Endodermal cell (in vitro differentiated cells): ENCODE results near the gene SLC24A4. TPM values are rescaled to one million over a fixed set of nuclear protein-coding genes. Genes with fewer than 3 reads are reported as not detected.

ENCODE experiments used
- DNase-seq: peaks from one replicate; pipeline ENCODE4 v3.0.0-alpha.2; 2017
- H3K27ac ChIP-seq: 2 replicates; pipeline ENCODE4 v1.5.1; 2013; ENCODE audit warnings: mild to moderate bottlenecking, low read depth, low read length, moderate library complexity
- H3K27me3 ChIP-seq: 2 replicates; pipeline ENCODE4 v1.6.1; 2013; ENCODE audit warnings: mild to moderate bottlenecking, low read length, moderate library complexity; ENCODE audit not compliant: insufficient read depth, control insufficient read depth, poor library complexity, severe bottlenecking
- H3K36me3 ChIP-seq: 2 replicates; pipeline ENCODE4 v1.7.0; 2013; ENCODE audit warnings: mild to moderate bottlenecking, low read length, moderate library complexity; ENCODE audit not compliant: control insufficient read depth, insufficient read depth
- H3K4me1 ChIP-seq: one replicate; pipeline ENCODE4 v1.7.0; 2013; ENCODE audit warnings: low read length; ENCODE audit not compliant: control insufficient read depth, insufficient read depth
- H3K4me3 ChIP-seq: 2 replicates; pipeline ENCODE4 v1.5.1; 2013; ENCODE audit warnings: mild to moderate bottlenecking, low read length, moderate library complexity
- H3K9ac ChIP-seq: 2 replicates; pipeline ENCODE4 v1.6.1; 2013; ENCODE audit warnings: mild to moderate bottlenecking, low read length, moderate library complexity; ENCODE audit not compliant: poor library complexity, severe bottlenecking; ENCODE audit errors: extremely low read depth
- H3K9me3 ChIP-seq: 2 replicates; pipeline ENCODE4 v1.6.1; 2013; ENCODE audit warnings: mild to moderate bottlenecking, low read length, moderate library complexity; ENCODE audit not compliant: control insufficient read depth
- H3K27ac Mint-ChIP-seq: 2 replicates; pipeline ENCODE4 v1.8.0; 2020; ENCODE audit warnings: mixed read lengths
- H3K27me3 Mint-ChIP-seq: 2 replicates; pipeline ENCODE4 v1.8.0; 2021; ENCODE audit warnings: mild to moderate bottlenecking, mixed read lengths; ENCODE audit not compliant: insufficient read depth
- H3K36me3 Mint-ChIP-seq: 2 replicates; pipeline ENCODE4 v1.8.0; 2020; ENCODE audit warnings: low read depth, mixed read lengths
- H3K4me1 Mint-ChIP-seq: 2 replicates; pipeline ENCODE4 v1.8.0; 2020; ENCODE audit warnings: mixed read lengths
- H3K4me3 Mint-ChIP-seq: 2 replicates; pipeline ENCODE4 v1.8.0; 2020; ENCODE audit warnings: mild to moderate bottlenecking, moderate library complexity, mixed read lengths
- H3K9me3 Mint-ChIP-seq: 2 replicates; pipeline ENCODE4 v1.8.0; 2020; ENCODE audit warnings: mild to moderate bottlenecking, mixed read lengths
- WGBS, 2 experiments: methylation state at CpG; one replicate each; pipeline versions ENCODE4 v1.1.5 to v1.1.7; 2013; ENCODE audit warnings: missing lambda C conversion rate in 2 of 2, mixed read lengths in 1 of 2; ENCODE audit not compliant: insufficient coverage in 1 of 2, insufficient read length in 1 of 2; 5-methylcytosine and 5-hydroxymethylcytosine counted together
- total RNA-seq, 2 donors: library from RNA; stranded (reverse); fragmentation: NEBNext Ultra II Directional in 1 of 2; extraction: Animal tissue kit (Norgen Biotek cat#: 25700) in 1 of 2; gene quantifications; 2 replicates in 1 of 2; 3 replicates in 1 of 2; pipeline ENCODE4 v1.2.1, GENCODE V29; 2021
- TF ChIP-seq, protein P1 (sequence below): fragments of 200-600 bp; sonication (generic); conservative IDR thresholded peaks from 2 replicates; pipeline ENCODE4 v1.5.0; 2021; ENCODE audit warnings: antibody characterized with exemption, mild to moderate bottlenecking

SLC24A4 gene
- total RNA-seq, 2 donors from 2014 or later: 0.09 to 0.29 TPM

- H3K4me3 ChIP-seq: no peak overlapping the region
- TF ChIP-seq, protein P1, sequence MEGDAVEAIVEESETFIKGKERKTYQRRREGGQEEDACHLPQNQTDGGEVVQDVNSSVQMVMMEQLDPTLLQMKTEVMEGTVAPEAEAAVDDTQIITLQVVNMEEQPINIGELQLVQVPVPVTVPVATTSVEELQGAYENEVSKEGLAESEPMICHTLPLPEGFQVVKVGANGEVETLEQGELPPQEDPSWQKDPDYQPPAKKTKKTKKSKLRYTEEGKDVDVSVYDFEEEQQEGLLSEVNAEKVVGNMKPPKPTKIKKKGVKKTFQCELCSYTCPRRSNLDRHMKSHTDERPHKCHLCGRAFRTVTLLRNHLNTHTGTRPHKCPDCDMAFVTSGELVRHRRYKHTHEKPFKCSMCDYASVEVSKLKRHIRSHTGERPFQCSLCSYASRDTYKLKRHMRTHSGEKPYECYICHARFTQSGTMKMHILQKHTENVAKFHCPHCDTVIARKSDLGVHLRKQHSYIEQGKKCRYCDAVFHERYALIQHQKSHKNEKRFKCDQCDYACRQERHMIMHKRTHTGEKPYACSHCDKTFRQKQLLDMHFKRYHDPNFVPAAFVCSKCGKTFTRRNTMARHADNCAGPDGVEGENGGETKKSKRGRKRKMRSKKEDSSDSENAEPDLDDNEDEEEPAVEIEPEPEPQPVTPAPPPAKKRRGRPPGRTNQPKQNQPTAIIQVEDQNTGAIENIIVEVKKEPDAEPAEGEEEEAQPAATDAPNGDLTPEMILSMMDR: no peak
- H3K27ac Mint-ChIP-seq: no peak overlapping the region
- WGBS, 2 experiments: 77 to 80% methylated on average over 17 to 18 of the region's 19 CpGs
- H3K4me1 Mint-ChIP-seq: no peaks in the 10 kb centered on the region
- no peaks in the 10 kb centered on the region for H3K36me3 Mint-ChIP-seq
- no peaks in the 10 kb centered on the region for H3K36me3 ChIP-seq
- H3K27me3 Mint-ChIP-seq: peaks cover 3% of the 10 kb centered on the region
- H3K4me3 Mint-ChIP-seq: no peak overlapping the region
- H3K9ac ChIP-seq: no peak overlapping the region
- no peaks in the 10 kb centered on the region for H3K4me1 ChIP-seq
- H3K27me3 ChIP-seq: no peaks in the 10 kb centered on the region
- H3K9me3 ChIP-seq: no peaks in the 10 kb centered on the region
- H3K27ac ChIP-seq: no peak overlapping the region
- DNase-seq: peak; percentile 55
- H3K9me3 Mint-ChIP-seq: no peaks in the 10 kb centered on the region
These were observed 138.1 kb downstream of the SLC24A4 start for GRCh38 chr14:92460916-92461579.

DNA sequence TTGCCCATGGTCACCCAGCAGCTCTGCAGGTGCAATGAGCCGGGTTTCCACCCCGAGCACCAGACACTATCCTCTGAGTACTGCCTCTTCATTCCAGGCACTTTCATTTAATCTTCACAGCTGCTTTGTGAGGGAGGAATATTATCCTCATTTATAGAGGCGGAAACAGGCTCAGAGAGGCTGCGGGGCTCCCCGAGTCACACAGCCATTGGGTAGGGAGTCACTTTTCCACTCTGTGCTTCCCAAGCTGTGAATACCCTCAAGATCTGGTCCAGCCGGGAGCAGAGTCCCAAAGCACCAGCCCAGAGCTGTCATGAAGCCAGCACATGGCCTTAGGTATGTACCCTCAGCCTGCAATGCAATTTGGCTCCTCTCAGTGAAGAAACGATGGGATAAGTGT is 138.9 kb downstream of the SLC24A4 start:
- TF ChIP-seq, protein P1: no peak
- 95 to 96% methylated on average over 7 of the region's 7 CpGs for WGBS, 2 experiments
- no peaks in the 10 kb centered on the region for H3K9me3 ChIP-seq
- H3K4me3 ChIP-seq: no peak overlapping the region
- Mint-ChIP-seq H3K4me3 (no peak overlapping the region), H3K36me3 (no peaks in the 10 kb centered on the region), H3K27ac (no peak overlapping the region), H3K4me1 (no peaks in the 10 kb centered on the region), H3K27me3 (peaks cover 3% of the 10 kb centered on the region), H3K9me3 (peaks cover under 1% of the 10 kb centered on the region)
- no peaks in the 10 kb centered on the region for H3K36me3 ChIP-seq
- H3K4me1 ChIP-seq: no peaks in the 10 kb centered on the region
- DNase-seq: peak; percentile 29
- H3K27me3 ChIP-seq: no peaks in the 10 kb centered on the region
- H3K27ac ChIP-seq: no peak overlapping the region
- no peak overlapping the region for H3K9ac ChIP-seq

DNA sequence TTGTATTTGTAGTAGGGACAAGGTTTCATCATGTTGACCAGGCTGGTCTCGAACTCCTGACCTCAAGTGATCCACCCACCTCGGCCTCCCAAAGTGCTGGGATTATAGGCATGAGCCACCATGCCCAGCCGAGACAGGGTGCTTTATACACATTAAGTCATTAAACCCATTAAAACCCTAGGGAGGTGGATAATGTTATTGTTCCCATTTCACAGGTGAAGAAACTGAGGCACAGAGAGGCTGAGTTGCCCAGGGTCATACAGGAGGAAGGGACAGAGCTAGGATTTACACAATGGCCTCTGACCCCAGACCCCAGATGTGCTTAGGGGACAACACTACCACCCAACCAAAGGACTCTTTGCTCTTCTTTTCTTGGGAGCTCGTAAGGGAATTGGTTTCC is 139.6 kb downstream of the SLC24A4 start:
- 97% methylated on average over 4 of the region's 4 CpGs; no CpG with 5 or more reads in 1 of the 2 experiments for WGBS, 2 experiments
- TF ChIP-seq, protein P1: no peak
- Mint-ChIP-seq H3K4me3 (no peak overlapping the region), H3K36me3 (no peaks in the 10 kb centered on the region), H3K9me3 (peaks cover 5% of the 10 kb centered on the region), H3K27ac (no peak overlapping the region), H3K27me3 (peaks cover 3% of the 10 kb centered on the region), H3K4me1 (no peaks in the 10 kb centered on the region)
- Histone ChIP-seq H3K9ac (no peak overlapping the region), H3K9me3 (peaks cover 7% of the 10 kb centered on the region), H3K27me3 (no peaks in the 10 kb centered on the region), H3K27ac (no peak overlapping the region), H3K4me1 (no peaks in the 10 kb centered on the region), H3K36me3 (no peaks in the 10 kb centered on the region), H3K4me3 (no peak overlapping the region)
- DNase-seq: no peak
